GM18868 (cell line): ENCODE results near the gene FANCM.

Source experiments
- ATAC-seq: cut with Tn5 transposase; IDR thresholded peaks from one replicate; pipeline ENCODE4 v1.9.1; 2021; ENCODE audit warnings: mild to moderate bottlenecking, moderate library complexity; ENCODE audit not compliant: unreplicated experiment

The FANCM gene

GRCh38 chr14:45135659-45136395 lies at the start of gene FANCM:
FANCM (plus strand) TSS chr14:45135930; CDS start chr14:45136032, 102 bp downstream.
- peak; percentile 35 for ATAC-seq

- peak; percentile 91 for ATAC-seq
Measured at GRCh38 chr14:45089813-45090212, 45.9 kb upstream of the FANCM start.

- ATAC-seq, result no peak
Measured at GRCh38 chr14:45091710-45092109, 44.0 kb upstream of the FANCM start.

DNA sequence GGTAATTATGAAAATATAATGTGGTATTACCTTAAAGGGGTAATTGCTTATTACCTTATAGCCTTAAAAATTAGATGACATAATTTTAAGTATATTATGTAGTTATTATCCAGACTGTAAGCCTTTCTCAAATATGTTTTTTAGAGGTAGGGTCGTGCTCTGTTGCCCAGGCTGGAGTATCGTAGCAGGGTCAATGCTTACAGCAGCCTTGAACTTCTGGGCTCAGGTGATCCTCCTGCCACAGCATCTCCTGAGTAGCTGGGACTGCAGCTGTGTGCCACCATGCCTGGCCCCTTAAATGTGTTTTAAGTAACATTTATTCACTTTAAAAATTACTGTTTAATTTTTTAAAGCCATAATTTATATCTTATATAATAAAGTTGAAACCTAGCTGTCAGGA lies 41.5 kb upstream of the FANCM start:
- ATAC-seq, result no peak

GRCh38 chr14:45095143-45095542 lies 40.6 kb upstream of the FANCM start:
- ATAC-seq, result no peak

DNA sequence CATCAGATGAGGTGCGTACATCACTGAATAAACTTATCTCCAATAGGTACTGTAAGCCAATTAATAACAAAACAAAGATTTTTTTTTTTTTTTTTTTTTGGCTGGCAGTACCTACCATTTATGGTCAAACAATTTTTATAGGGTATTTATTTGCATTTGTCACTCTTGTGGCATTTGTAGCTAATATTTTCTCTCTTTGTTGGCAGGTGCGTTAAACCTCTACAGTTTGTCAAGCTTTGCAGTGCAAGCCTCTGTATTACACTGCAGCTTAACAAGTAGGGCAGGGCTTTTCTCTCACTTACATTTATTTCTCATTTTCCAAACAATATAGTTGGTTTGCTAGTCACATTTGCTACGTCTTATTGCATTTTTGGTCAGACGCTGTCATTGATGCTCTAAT lies 39.5 kb upstream of the FANCM start:
- no peak for ATAC-seq

- no peak for ATAC-seq
Measured at GRCh38 chr14:45103806-45104205, 31.9 kb upstream of the FANCM start.

- no peak for ATAC-seq
Measured at GRCh38 chr14:45104561-45104960, 31.2 kb upstream of the FANCM start.

GRCh38 chr14:45112896-45113781 lies 22.6 kb upstream of the FANCM start:
- ATAC-seq, result no peak

- ATAC-seq, result no peak
Measured at GRCh38 chr14:45114327-45114726, 21.4 kb upstream of the FANCM start.

DNA sequence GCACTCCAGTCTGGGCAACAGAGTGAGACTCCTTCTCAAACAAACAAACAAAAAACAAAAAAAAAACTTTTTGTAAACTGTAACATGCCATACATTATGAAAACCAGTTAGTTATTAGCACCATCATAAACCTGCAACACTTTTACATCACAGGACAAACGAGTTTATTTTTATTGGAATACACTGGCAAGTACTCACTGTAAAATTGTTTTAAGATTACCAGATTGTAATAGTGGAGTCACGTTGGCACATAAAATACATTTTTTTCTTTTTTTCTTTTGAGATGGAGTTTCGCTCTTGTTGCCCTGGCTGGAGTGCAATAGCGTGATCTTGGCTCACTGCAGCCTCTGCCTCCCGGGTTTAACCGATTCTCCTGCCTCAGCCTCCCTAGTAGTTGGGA lies 17.1 kb upstream of the FANCM start:
- no peak for ATAC-seq

DNA sequence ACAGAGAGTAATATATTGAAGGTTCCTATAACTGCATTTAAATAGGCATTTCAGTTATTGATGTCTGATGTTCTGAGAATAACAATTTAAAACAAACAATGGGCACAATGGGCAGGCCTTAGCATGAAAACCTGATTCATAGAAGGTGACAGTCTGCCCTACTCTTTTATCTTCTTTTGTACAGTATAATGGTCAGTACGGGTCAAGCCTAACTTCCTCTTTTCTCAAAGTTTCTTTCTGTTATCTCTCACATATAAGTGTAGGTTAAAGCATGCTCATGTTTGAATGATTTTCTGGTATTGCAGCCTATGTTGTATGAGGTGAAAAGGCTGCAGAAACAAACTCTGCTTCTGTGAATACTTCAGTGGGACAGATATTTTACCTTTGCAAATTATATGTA lies 15.6 kb upstream of the FANCM start:
- ATAC-seq, result peak; percentile 56

DNA sequence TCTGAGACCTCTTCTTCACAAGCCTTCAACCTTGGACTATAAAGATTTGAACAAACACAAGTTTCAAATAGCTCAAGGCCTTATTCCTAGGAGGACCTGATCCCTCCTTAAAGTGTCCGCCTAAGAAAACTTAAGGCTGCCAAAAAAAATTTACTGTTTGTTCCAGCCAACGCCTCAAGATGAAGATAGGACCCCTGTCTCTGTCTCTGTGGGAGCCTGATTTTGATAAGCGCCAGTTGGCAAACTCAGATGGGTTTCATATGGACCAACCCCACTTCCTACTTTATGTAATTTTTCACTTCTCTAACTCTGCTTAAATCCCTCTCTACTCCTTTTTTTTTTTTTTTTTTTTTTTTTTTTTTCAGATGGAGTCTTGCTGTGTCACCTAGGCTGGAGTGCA lies 12.5 kb upstream of the FANCM start:
- ATAC-seq, result no peak

GRCh38 chr14:45125754-45126153 lies 10.0 kb upstream of the FANCM start:
- no peak for ATAC-seq

DNA sequence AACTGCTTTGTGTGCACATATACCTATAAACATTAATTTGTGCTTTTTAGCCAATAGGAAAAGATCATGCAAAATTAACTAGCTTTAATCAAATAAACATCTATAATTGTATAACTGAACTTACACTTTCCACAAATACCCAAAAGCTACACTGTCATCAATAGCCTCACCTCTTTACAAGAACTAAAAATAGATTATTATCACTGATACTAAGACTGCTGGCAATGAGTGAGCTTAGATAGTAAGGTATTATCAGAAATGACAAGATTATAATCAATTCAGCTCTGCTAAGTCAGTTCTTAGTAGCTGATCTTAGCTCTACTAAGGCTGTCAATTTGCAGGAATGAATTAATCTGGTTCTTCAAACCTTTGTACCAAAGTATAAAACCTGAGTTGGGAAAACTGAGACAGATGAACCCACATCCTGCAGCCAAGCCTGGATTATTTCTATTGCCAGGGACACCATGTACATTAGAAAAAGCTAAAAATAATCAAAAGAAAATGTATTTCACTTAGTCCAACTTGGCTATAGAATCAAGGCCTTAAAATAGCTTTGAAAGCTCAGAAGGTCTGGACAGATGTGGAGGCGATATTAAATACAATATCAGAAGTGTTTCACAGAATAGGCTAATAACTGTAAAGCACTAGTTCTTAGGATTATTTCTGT lies 6.6 kb upstream of the FANCM start:
- no peak for ATAC-seq

- no peak for ATAC-seq
Measured at GRCh38 chr14:45133683-45134050, 2.1 kb upstream of the FANCM start.

DNA sequence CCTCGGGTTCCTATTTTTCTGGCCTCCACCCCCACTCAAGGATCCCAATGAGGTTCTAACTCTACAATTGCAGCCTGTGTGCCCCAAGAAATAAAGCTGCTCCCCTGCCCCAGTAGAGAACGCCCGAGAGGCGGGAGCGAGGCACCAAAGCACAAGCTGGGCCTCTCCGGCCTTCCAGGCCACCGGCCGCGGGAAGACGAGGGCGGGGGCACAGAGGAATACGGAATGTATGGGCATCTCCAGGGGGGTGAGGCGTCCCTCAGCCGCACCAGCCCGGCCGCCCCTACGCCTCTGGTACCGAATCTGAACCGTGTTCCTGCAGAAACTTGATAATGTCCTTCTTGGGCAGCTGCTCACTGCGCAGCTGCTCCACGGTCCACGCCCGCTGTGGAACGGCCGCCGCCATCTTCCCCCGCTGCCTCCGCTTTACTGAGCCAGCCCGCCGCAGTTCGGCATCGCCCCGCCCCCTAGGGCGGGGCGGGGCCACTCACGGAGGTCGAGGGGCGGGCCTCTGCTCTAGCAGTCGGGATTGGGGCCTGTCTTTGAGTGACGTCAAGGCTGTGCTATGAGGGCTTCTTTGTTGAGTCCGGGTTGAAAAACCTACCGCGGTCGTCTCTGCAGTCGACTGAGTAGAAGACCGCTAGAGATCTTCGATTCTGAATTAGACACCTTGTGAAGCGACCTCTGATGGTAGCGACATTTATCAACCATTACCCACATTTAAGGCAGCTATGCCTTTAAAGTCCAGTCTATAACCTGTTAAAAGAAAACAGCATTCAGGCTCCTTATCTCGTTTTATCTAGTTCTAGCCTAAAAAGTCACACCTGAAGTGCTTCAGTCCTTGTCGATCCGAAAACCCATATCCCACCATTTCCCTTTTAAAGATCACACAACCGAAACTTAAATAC lies 1.4 kb upstream of the FANCM start, which contains the start of gene FKBP3:
FKBP3 (minus strand) TSS at position 431 of the 908 bp plus-strand sequence; CDS start at position 406, 25 bp downstream.
- ATAC-seq, result peak; percentile 89

DNA sequence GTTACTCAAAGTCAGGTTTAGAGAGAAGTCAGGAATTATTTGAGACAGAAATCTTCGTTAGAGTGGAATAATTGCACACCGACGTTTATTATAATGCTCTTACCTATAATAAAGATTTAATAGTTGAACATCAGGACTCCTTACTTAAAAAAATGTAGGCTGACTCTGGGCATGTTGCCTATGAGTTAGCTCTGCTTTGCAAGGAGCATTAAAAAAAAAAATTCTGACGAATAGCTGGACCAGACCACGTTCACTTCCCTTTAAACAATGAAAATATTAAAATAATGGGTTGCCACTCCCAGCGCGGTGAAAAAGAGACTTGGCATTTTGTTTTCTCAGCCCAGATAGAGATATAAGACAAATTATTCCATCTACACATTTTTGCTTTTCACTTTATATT lies 574 bp upstream of the FANCM start:
- ATAC-seq, result no peak

- ATAC-seq, result no peak
Measured at GRCh38 chr14:45136399-45136798, 669 bp downstream of the FANCM start.

GRCh38 chr14:45140661-45141187 lies 5.0 kb downstream of the FANCM start:
- no peak for ATAC-seq
